Measurements from ENCODE around the gene PNPLA5. TPM values are rescaled to one million over a fixed set of nuclear protein-coding genes. Genes with fewer than 3 reads are reported as not detected.

Gene PNPLA5
- total and polyA plus RNA-seq, 2 of the 8 experiments (the other 6 are each of a cell fraction or from before 2014, with no cell fraction given) = 3.9 to 6.8 TPM

DNA sequence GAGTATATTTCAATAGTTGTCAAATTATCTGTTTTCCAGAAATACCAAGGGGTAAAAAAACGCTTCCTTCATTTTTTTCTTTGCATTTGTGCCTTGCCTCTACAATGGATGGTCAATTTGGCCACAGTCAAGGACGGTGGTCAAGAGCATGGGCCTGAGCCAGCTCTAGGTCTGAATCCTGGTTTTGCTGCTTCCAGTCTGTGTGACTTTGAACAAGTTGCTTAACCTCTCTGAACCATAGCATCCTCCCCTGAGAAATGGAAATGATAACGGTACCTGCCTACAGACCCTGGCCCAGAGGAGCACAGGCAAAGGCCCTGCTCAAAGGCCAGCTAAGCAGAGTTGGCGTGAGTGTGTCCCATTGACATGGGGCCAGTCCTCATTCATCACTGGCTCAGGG lies 3.1 kb downstream of the PNPLA5 start (continued):
- TF ChIP-seq ASH2L (IDR thresholded peaks at IDR 0.05; ENCODE audit: low read length) (no peak), BCL11A (IDR thresholded peaks at IDR 0.05; ENCODE audit: low read depth in 2 of 2, low read length in 2 of 2) (no peak), PHF8 (conservative IDR thresholded peaks at IDR 0.05; ENCODE audit: low read depth, low read length) (no peak), ZNF274 (IDR thresholded peaks at IDR 0.05; ENCODE audit: borderline replicate concordance, extremely low read depth, low read length) (no peak), CBX8 (IDR thresholded peaks at IDR 0.05; ENCODE audit: borderline replicate concordance, low read depth, low read length) (no peak)
